GM12878 (cell line): ENCODE results near the gene S100B. TPM values are rescaled to one million over a fixed set of nuclear protein-coding genes. Genes with fewer than 3 reads are reported as not detected.
A peak's percentile ranks its signal among the peaks of the same experiment; 100 is the strongest.

Source experiments
- BHLHE40 ChIP-seq, 2 experiments: fragments of 450-650 bp in 1 of 2; IDR thresholded peaks; 2 replicates each; pipeline ENCODE4 v1.6.1; 2011 to 2017; ENCODE audit warnings: low read depth in 2 of 2, borderline replicate concordance in 1 of 2, improper control_type of control experiment in 1 of 2, low read length in 1 of 2, mild to moderate bottlenecking in 1 of 2
- CBFB ChIP-seq: IDR thresholded peaks from 2 replicates; pipeline ENCODE4 v1.6.1; 2016; ENCODE audit warnings: antibody characterized with exemption, low read depth
- CREM ChIP-seq: IDR thresholded peaks from 2 replicates; pipeline ENCODE4 v1.6.1; 2014; ENCODE audit warnings: antibody characterized with exemption, low read depth
- HDAC6 ChIP-seq: fragments of 200-600 bp; sonication (generic); IDR thresholded peaks from one replicate; pipeline ENCODE4 v1.8.0; 2017; ENCODE audit warnings: antibody characterized with exemption; ENCODE audit not compliant: unreplicated experiment
- NR2F1 ChIP-seq: fragments of 450-650 bp; conservative IDR thresholded peaks from 2 replicates; pipeline ENCODE4 v1.6.1; 2017; ENCODE audit warnings: mild to moderate bottlenecking
- RB1 ChIP-seq: fragments of 450-650 bp; formaldehyde crosslinking; IDR thresholded peaks from 2 replicates; pipeline ENCODE4 v1.6.1; 2017; ENCODE audit warnings: mild to moderate bottlenecking, borderline replicate concordance
- RELA ChIP-seq: fragments of 450-650 bp; IDR thresholded peaks from 2 replicates; pipeline ENCODE4 v1.8.0; 2014; ENCODE audit warnings: borderline replicate concordance; ENCODE audit not compliant: partially characterized antibody
- SMAD1 ChIP-seq: fragments of 450-650 bp; IDR thresholded peaks from 2 replicates; pipeline ENCODE4 v1.6.1; 2018; ENCODE audit warnings: mild to moderate bottlenecking, low read depth; ENCODE audit not compliant: partially characterized antibody
- YY1 ChIP-seq: IDR thresholded peaks from 2 replicates; pipeline ENCODE4 v1.6.1; 2011; ENCODE audit warnings: low read depth, mild to moderate bottlenecking, low read length
- polyA plus RNA-seq, 11 experiments: library from polyadenylated mRNA; depleted of rRNA in 4 of 11; unstranded in 6 of 11; stranded (reverse) in 5 of 11; fragments of >200 nt; fragmentation: Nextera tagmentation in 4 of 11; fragmentation: Illumina TruSeq in 1 of 11; extraction: Ambion mirVana in 4 of 11; extraction: Trizol in 1 of 11; gene quantifications; 1 replicate in 1 of 11; 2 replicates in 10 of 11; pipeline versions ENCODE4 v1.2.1 to v1.2.3, GENCODE V29; 2011 to 2016; ENCODE audit warnings: inconsistent platforms in 2 of 11, missing spikeins in 2 of 11, low read depth in 1 of 11
- total RNA-seq, 4 experiments: library from RNA; depleted of rRNA in 3 of 4; stranded (reverse); fragments of >200 nt in 3 of 4; fragmentation: Illumina TruSeq in 1 of 4; extraction: Trizol in 1 of 4; gene quantifications; 2 replicates each; pipeline versions ENCODE4 v1.2.1 to v1.2.3, GENCODE V29; 2013 to 2021
- TF ChIP-seq, protein P1 (sequence below): IDR thresholded peaks from 2 replicates; pipeline ENCODE4 v1.6.1; 2012; ENCODE audit warnings: low read length, inconsistent platforms
- TF ChIP-seq, protein P2 (sequence below): fragments of 450-650 bp; IDR thresholded peaks from 2 replicates; pipeline ENCODE4 v1.6.1; 2014; ENCODE audit warnings: mild to moderate bottlenecking
- TF ChIP-seq, protein P3 (sequence below): fragments of 450-650 bp; formaldehyde crosslinking; IDR thresholded peaks from 2 replicates; pipeline ENCODE4 v1.4.0; 2020; ENCODE audit warnings: mild to moderate bottlenecking, moderate library complexity
- TF ChIP-seq, protein P4 (sequence below): IDR thresholded peaks from 2 replicates; pipeline ENCODE4 v1.6.1; 2012; ENCODE audit warnings: low read depth, low read length, improper control_type of control experiment
- TF ChIP-seq, protein P5 (sequence below): IDR thresholded peaks from 2 replicates; pipeline ENCODE4 v1.6.1; 2011; ENCODE audit warnings: borderline replicate concordance, low read depth, mild to moderate bottlenecking, moderate library complexity, low read length; ENCODE audit not compliant: insufficient read depth, poor library complexity, severe bottlenecking
- TF ChIP-seq, protein P6 (sequence below): IDR thresholded peaks from 2 replicates; pipeline ENCODE4 v1.6.1; 2011; ENCODE audit warnings: mild to moderate bottlenecking, low read depth, low read length, moderate library complexity; ENCODE audit not compliant: insufficient replicate concordance
- TF ChIP-seq, protein P7 (sequence below): fragments of 450-650 bp; IDR thresholded peaks from 2 replicates; pipeline ENCODE4 v1.6.1; 2017; ENCODE audit warnings: borderline replicate concordance

Gene S100B
- total and polyA plus RNA-seq, 10 of the 15 experiments (the other 5 are each of a cell fraction or from before 2014, with no cell fraction given) = 0.11 to 0.22 TPM; not detected in 8

DNA sequence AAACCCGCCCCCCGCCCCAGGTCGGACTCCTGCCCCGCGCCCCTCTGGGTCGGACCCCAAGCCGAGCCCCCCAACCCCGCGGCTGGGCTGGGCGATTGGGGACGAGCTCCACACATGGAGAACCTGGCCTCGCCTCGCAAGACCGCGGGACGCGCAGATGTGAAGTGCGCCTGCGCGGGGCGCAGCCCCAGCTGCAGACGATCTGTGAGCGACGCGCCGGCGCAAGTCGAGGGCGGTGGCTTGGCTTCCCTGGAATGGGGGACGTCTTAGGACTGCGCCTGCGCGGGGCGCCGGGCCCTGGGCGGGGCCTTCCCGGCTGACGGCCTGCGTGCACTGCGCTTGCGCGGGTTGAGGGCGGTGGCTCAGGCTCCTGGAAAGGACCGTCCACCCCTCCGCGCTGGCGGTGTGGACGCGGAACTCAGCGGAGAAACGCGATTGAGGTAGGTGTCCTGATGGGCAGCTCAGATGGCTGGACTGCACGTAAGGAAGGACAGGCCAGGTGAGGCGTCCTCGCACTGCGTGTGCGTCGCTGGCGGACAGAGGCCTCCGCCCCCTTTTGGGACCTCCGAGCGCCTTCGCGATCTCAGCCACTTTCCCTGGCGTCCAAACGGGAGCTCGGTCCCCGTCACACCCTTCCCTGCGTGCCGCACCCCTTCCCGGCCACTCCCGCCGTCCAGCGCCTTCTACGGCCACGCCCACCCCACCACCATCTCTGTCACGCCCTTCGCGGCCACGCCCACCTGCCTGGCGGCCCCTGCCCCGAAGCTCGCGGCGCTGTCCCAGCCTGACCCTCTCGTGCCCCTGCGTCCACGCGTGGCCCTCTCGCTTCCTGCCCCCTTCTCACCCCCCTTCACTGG lies 30.7 kb upstream of the S100B start, which contains the start of gene PRMT2 (continued):
- TF ChIP-seq, protein P1, sequence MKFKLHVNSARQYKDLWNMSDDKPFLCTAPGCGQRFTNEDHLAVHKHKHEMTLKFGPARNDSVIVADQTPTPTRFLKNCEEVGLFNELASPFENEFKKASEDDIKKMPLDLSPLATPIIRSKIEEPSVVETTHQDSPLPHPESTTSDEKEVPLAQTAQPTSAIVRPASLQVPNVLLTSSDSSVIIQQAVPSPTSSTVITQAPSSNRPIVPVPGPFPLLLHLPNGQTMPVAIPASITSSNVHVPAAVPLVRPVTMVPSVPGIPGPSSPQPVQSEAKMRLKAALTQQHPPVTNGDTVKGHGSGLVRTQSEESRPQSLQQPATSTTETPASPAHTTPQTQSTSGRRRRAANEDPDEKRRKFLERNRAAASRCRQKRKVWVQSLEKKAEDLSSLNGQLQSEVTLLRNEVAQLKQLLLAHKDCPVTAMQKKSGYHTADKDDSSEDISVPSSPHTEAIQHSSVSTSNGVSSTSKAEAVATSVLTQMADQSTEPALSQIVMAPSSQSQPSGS = no peak
- TF ChIP-seq CBFB (no peak), HDAC6 (no peak), BHLHE40 (IDR thresholded peaks at IDR 0.05; ENCODE audit: borderline replicate concordance in 1 of 2, low read depth in 2 of 2, low read length in 1 of 2) (peak in 1 of 2 experiments; percentile 70; a peak in 1 of 4 replicates), YY1 (no peak), NR2F1 (no peak; the same call in 1 of the 2 replicates), SMAD1 (no peak), RB1 (peak; percentile 83), RELA (no peak), CREM (no peak)
- TF ChIP-seq, protein P2, sequence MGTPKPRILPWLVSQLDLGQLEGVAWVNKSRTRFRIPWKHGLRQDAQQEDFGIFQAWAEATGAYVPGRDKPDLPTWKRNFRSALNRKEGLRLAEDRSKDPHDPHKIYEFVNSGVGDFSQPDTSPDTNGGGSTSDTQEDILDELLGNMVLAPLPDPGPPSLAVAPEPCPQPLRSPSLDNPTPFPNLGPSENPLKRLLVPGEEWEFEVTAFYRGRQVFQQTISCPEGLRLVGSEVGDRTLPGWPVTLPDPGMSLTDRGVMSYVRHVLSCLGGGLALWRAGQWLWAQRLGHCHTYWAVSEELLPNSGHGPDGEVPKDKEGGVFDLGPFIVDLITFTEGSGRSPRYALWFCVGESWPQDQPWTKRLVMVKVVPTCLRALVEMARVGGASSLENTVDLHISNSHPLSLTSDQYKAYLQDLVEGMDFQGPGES = no peak
- TF ChIP-seq, protein P3, sequence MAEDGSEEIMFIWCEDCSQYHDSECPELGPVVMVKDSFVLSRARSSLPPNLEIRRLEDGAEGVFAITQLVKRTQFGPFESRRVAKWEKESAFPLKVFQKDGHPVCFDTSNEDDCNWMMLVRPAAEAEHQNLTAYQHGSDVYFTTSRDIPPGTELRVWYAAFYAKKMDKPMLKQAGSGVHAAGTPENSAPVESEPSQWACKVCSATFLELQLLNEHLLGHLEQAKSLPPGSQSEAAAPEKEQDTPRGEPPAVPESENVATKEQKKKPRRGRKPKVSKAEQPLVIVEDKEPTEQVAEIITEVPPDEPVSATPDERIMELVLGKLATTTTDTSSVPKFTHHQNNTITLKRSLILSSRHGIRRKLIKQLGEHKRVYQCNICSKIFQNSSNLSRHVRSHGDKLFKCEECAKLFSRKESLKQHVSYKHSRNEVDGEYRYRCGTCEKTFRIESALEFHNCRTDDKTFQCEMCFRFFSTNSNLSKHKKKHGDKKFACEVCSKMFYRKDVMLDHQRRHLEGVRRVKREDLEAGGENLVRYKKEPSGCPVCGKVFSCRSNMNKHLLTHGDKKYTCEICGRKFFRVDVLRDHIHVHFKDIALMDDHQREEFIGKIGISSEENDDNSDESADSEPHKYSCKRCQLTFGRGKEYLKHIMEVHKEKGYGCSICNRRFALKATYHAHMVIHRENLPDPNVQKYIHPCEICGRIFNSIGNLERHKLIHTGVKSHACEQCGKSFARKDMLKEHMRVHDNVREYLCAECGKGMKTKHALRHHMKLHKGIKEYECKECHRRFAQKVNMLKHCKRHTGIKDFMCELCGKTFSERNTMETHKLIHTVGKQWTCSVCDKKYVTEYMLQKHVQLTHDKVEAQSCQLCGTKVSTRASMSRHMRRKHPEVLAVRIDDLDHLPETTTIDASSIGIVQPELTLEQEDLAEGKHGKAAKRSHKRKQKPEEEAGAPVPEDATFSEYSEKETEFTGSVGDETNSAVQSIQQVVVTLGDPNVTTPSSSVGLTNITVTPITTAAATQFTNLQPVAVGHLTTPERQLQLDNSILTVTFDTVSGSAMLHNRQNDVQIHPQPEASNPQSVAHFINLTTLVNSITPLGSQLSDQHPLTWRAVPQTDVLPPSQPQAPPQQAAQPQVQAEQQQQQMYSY (CRISPR knock-in tag) = no peak
- TF ChIP-seq, protein P4, sequence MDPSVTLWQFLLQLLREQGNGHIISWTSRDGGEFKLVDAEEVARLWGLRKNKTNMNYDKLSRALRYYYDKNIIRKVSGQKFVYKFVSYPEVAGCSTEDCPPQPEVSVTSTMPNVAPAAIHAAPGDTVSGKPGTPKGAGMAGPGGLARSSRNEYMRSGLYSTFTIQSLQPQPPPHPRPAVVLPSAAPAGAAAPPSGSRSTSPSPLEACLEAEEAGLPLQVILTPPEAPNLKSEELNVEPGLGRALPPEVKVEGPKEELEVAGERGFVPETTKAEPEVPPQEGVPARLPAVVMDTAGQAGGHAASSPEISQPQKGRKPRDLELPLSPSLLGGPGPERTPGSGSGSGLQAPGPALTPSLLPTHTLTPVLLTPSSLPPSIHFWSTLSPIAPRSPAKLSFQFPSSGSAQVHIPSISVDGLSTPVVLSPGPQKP = no peak
- TF ChIP-seq, protein P5, sequence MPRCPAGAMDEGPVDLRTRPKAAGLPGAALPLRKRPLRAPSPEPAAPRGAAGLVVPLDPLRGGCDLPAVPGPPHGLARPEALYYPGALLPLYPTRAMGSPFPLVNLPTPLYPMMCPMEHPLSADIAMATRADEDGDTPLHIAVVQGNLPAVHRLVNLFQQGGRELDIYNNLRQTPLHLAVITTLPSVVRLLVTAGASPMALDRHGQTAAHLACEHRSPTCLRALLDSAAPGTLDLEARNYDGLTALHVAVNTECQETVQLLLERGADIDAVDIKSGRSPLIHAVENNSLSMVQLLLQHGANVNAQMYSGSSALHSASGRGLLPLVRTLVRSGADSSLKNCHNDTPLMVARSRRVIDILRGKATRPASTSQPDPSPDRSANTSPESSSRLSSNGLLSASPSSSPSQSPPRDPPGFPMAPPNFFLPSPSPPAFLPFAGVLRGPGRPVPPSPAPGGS = no peak
- TF ChIP-seq, protein P6, sequence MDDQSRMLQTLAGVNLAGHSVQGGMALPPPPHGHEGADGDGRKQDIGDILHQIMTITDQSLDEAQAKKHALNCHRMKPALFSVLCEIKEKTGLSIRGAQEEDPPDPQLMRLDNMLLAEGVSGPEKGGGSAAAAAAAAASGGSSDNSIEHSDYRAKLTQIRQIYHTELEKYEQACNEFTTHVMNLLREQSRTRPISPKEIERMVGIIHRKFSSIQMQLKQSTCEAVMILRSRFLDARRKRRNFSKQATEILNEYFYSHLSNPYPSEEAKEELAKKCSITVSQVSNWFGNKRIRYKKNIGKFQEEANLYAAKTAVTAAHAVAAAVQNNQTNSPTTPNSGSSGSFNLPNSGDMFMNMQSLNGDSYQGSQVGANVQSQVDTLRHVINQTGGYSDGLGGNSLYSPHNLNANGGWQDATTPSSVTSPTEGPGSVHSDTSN = peak; percentile 78
- TF ChIP-seq, protein P7, sequence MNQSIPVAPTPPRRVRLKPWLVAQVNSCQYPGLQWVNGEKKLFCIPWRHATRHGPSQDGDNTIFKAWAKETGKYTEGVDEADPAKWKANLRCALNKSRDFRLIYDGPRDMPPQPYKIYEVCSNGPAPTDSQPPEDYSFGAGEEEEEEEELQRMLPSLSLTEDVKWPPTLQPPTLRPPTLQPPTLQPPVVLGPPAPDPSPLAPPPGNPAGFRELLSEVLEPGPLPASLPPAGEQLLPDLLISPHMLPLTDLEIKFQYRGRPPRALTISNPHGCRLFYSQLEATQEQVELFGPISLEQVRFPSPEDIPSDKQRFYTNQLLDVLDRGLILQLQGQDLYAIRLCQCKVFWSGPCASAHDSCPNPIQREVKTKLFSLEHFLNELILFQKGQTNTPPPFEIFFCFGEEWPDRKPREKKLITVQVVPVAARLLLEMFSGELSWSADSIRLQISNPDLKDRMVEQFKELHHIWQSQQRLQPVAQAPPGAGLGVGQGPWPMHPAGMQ = no peak
